HG03439 (cell line): ENCODE results near the gene RPP40.
"Not testable (repeated sequence)": the region's sequence is repeated elsewhere in the genome, so short reads cannot be mapped to it uniquely, and the experiment has no call there.

ENCODE experiments used
- ATAC-seq: cut with Tn5 transposase; IDR thresholded peaks from one replicate; pipeline ENCODE4 v1.9.1; 2021; ENCODE audit warnings: mild to moderate bottlenecking, moderate library complexity; ENCODE audit not compliant: unreplicated experiment

Gene RPP40

DNA sequence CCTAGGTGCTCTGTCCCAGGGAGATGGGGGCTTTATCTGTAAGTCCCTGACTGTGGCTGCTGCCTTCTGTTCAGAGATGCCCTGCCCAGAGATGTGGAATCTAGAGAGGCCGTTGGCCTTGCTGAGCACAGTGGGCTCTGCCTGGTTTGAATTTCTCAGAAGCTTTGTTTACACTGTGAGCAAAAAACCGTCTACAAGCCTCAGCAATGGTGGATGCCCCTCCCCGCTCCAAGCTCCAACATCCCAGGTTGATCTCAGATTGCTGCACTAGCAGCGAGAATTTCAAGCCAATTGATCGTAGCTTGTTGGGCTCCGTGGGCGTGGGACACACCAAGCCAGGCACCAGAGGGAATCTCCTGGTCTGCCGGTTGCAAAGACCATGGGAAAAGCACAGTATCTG, 16.3 kb upstream of the RPP40 start:
- no peak for ATAC-seq

DNA sequence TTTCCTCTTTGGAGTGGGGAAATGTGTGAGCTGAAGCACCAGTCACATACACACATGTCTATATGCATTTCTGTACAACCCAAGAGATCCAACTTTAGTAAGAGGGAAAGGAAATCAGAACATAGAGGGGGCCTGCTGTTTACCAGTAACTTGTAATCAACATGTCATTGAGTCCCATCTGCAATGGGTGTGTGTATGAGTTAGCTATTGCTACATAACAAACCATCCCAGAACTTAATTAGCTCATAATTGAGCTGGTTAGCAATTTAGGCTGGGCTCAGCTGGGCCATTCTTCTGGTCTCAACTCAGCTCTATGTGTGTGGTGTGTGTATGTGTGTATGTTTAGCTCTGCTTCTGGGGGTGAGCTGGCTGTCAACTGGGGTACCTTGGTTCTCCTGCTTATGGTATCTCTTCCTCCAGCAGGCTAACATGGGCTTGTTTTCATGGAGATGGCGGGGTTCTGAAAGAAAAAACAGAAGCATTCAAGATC, 10.3 kb upstream of the RPP40 start:
- ATAC-seq, result no peak

DNA sequence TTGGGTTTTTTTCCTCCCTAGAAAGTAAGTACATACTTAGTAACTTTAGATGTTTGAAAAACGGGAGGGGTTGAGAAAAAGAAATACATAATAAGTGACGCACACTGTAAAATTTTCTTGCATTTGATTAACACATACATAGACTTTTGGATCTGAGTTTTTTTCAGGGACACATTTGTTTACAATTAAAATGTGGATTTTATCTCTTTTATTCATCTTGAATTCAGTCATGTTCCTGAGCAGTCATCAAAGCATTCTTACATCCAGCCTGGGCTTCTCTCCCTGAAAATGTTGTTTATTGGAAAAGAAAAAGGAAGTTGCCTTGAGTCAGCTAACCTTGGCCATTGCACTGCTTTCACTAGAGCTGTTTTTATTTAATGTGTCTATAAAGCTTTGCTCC, 8.7 kb upstream of the RPP40 start:
- no peak for ATAC-seq

DNA sequence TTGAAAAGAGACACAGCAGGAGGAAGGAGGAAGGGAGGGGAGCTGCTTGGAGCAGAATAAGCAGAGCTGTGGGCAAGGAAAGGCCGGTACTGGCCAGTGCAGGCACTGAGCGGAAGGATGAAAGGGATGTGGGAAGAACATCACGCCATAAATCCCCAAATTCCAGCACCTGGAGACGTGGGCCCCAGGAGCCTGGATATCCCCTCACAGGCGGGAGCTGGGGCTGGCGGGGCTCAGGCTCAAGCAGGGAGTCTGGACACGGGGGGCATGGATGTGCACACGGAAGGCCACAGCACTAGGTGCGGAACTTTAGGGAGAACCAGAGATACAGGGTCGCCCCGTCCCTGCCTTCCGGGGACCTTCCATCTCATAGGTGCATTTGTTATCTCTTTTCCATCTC, 7.5 kb upstream of the RPP40 start:
- no peak for ATAC-seq

DNA sequence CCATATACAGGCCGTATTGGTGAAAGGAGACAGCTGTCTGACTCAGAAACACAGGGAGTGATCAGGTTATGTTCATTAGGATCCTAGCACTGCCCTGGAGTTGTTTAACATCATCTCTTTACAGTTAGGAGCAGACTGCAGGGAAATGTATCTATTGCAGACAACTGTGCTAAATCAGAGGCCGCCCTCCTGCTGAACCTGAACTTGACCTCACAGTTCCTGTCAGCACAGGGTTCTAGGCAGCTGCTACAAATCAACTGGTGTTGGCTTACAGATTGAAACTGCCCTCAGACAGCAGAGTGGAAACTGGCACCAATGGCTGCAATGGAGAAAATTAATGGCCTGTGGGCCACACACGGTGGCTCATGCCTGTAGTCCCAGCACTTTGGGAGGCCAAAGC, 3.7 kb upstream of the RPP40 start:
- no peak for ATAC-seq

DNA sequence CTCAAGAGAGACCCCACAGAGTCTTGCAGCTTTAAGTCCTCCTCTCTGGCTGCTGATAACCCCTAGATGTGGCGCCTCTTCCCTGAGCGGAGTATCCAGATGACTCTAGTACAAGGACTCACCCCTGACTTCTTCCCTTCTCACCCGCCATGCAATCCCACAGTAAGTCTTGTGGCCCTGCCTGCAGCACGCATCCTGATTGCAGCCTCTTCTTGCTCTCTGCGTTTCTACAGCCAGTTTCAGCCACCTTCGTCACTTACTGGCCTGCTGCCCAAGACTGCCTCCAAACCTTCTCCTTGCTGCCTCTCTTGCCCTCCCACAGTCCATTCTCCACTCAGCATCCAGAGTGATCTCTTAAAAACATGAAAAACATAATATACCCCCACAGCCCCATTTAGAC, 2.4 kb upstream of the RPP40 start:
- no peak for ATAC-seq

DNA sequence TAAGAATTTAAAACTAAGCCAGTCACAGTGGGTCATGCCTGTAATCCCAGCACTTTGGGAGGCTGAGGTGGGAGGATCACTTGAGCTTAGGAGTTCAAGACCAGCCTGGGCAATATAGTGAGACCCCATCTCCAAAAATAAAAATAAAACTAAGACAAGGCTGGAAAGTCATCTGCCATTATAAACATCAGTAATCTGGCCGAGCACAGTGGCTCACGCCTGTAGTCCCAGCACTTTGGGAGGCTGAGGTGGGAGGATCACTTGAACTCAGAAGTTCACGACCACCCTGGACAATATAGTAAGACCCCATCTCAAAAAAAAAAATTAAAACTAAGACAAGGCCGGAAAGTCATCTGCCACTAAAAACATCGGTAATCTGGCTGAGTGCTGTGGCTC, 1.2 kb upstream of the RPP40 start:
- ATAC-seq, result not testable (repeated sequence)

DNA sequence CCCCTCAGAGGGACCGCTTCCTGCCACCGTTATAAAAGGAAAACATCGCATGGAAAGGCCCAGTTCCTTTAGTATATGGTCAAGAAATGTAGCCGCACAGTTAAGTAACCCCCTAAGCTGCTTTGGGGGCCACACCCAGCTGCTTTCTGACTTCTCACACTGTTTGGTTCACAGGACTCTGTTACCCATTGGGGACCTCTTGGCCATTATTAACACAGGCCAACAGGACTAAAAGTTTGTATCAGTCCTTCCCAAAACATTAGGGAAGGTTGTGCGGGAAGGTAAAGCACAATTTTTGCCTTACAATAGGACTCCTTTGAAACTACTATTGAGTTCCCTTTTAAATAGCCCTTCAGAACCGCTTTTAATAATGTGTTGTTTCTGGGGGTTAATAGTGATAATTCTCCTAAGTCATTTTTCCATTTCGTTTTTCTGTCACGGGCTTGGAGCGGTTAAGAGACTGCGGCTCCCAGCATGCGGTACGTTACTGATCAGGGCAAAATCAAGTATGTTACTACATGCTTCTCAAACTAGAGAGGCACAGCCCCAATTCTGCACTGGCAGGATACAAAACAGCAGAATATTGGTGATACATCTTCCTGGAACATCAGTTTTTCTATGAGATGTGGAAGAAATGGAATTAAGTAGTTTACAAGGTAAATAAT, 668 bp upstream of the RPP40 start:
- no peak for ATAC-seq

DNA sequence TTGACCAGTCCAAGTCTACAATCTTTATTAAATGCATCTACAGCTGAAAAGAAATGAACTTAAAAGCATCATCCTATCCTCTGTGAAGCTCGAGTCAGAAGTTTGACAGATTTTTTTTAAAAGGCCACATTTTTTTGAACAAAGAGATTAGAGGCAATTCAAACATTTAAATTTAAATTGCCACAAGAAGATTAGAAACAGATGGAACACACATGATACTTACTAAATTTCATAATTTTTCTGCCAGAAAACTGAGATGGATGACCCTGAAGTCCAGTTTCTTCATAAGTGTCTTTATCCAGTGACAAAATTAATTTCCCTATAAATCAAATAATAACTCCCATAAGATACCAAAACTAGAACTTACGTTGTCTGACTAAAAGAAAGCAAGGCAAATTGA, 4.3 kb downstream of the RPP40 start:
- no peak for ATAC-seq

DNA sequence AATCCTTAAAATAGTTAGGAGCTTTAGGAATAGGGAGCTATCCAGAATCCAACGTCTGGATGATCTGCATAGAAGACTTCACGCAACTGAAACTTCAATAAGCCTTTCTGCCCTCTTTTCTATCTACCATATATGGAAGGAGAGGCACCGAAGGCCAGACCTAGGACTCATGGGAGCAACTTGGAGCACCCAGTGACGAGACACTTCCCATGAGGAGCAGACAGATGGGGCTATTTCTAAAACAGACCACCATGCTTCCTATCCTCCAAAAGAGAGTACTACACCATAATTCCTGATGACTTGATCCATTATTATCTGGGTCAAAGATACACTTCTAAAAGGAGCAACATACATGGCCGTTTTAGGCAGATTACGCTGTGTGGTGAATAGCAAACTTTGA, 6.0 kb downstream of the RPP40 start:
- no peak for ATAC-seq

DNA sequence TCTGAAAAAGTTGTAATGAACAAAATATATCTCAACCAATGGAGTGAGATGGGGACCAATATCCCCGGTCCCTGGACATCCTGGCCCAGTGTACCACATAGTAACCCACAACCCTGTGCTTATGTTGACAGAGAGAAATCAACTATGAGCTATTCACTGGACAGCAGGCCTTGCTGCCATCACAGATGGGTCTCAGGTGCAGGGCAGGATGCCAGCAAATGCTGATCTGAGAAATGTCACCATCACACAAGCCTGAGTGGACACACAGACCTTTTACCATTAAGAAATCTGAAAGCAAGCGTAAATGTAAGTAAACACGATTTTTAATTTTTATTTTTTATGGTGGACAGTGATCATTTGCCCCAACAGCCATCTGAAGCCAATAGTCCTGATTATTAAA, 9.1 kb downstream of the RPP40 start:
- no peak for ATAC-seq

DNA sequence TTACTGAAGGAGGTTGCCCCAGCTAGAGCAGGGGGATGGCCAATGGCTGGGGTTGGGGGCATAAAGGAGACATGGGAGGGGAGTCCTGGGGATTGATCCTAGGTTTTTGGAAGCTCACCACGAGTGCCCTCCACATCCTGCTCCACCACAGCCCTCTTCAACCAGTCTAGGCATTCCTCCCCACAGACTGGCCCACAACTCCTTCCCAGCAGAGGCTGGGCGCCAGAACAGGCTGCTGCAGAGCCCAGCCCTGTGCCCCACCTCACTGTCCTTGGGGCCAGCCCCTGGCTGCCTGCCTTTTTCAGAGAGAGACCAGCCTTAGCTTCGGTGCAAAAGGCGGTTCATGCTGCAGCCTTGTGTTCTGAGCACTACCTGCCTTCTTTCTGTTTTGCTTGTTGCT, 16.4 kb downstream of the RPP40 start:
- ATAC-seq, result no peak

DNA sequence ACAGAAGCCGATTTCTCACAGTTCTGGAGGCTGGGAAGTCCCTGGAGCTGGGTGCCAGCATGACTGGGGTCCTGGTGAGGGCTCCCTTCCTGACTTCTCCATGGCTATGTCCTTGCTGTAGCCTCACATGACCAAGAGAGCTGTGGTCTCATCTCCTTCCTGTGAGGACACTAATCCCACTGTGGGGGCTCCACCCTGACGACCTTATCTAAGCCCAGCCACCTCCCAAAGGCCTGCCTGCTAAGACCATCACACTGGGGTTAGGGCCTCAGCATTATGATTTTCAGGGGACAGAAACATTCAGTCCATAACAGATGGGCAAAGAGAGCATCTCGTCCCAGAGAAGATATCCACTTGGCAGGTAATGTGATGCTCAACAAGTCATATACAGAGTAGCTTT, 16.8 kb downstream of the RPP40 start:
- ATAC-seq, result no peak

DNA sequence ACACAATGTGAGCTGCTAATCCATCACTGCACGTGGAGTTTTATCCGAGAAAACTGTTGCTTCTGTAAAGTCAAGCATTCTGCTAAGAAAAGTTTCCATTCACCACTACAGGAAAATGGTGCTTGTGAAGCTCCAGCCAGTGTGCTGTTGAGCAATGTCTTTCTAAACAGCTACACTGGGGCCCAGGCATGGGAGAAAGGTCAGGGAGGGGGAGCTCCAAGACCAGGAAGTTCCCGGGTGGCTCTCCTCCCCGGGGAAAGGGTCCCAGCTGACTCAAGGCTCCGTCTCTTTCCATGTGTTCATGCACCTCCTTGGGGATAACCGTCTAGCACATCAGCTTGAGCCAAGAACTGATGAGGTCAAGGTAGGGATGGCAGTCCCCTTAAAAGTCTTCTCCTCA, 20.5 kb downstream of the RPP40 start:
- ATAC-seq, result no peak

DNA sequence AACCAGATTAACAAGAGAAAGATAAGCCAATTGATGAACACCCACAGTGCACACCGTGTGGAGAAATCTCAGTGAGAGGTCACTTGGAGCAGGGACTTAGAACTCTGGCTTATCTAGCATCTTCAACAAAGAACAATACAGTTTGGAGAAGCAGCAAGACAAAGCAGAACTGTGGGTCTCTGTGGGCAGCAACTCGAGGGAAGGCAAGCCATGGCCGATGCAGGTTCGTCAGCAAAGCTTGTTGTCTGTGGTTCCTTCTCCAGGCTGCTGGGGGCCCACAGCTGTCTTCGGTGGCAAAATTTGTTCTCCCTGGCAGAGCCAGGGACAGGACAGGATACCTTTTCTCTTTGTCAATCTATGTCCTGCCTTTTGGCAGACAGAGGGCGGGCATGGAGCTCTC, 22.1 kb downstream of the RPP40 start:
- no peak for ATAC-seq

DNA sequence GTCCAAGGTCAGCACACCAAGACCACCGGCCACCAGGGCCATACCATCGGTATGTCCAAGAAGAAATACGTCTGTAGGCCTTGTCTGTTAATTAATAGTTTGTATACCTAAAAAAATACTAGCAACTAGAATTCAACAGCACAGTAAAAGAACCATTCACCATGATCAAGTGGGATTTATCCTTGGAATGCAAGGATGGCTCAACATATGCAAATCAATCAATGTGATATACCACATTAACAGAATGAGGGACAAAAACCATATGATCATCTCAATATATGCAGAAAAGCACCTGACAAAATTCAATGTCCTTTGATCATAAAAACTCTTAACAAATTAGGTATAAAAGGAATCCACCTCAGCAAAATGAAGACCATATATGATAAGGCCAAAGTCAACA, 24.4 kb downstream of the RPP40 start:
- ATAC-seq, result no peak

DNA sequence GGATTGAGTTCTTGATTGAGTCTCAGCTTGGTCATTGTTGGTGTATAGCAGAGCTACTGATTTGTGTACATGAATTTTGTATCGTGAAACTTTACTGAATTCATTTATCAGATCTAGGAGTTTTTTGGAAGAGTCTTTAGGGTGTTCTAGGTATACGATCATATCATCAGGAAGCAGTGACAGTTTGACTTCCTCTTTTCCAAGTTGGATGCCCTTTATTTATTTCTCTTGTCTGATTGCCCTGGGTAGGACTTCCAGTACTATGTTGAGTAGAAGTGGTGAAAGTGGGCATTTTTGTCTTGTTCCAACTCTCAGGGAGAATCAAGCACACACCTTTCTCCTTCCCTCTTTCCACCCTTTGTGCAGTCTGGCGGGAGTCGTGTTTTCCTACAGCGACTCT, 26.4 kb downstream of the RPP40 start:
- ATAC-seq, result no peak

DNA sequence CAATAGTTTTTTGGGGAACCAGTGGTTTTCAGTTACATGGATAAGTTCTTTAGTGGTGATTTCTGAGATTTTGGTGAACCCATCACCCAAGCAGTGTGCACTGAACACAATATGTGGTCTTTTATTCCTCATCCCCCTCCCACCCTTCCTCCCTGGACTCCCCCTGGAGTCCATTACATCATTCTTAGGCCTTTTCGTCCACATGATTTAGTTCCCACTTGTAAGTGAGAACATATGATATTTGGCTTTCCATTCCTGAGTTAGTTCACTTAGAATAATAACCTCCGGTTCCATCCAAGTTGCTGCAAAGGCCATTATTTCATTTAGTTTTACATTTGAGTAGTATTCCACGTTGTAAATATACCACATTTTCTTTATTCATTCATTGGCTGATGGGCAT, 28.3 kb downstream of the RPP40 start:
- ATAC-seq, result no peak

DNA sequence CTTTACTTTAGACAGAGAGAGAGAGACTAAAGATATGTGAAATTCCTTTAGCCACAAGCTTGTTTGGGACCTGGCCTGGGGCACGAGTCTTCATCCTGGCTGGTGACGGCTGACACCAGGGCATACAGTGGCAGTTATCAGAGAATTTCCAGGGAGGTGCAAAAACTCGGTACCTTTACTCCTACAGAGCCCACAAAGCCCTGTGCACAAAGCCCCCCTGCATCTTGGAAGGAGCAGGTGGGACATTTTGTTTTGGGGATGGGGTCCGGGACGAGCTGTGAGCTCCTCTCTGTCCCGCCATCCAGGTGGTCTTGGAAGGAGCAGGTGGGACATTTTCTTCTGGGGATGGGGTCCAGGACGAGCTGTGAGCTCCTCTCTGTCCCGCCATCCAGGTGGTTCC, 28.9 kb downstream of the RPP40 start:
- ATAC-seq, result no peak

DNA sequence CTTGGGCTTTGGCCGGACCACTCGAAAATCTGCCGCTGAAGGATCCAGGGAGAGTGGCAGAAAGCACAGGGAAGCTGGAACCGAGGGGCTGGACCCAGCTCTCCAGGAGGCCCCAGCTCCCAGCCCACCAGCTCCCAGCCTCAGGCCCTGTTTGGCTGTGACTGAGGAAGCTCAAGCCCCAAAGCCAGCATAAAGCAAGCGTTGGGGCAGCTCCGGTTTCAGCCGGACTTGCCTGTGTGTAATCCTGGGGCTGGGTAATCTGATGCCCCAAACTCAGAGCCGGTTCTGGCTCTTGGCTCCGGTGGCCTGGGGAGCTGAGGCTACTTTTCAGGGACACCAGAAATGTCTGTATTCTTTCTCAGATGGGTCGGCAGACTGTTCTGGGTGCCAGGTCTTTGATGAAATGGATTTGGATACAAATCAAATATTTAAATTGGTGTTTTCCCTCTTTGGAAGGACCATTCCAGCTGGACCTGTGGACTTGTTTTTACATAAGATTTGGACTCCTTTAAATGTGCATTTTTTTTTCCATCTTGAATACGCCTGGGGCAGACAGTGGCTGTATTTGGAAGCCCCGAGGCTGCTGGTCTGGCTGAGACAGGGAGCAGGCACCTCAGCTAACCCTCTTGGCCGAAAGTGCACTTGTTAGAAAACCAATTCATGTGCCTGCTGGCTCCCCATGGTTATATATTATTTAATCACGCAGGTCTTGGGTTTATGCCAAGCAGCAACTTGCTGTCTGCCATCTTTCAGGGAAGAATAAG, 29.7 kb downstream of the RPP40 start:
- ATAC-seq, result no peak

DNA sequence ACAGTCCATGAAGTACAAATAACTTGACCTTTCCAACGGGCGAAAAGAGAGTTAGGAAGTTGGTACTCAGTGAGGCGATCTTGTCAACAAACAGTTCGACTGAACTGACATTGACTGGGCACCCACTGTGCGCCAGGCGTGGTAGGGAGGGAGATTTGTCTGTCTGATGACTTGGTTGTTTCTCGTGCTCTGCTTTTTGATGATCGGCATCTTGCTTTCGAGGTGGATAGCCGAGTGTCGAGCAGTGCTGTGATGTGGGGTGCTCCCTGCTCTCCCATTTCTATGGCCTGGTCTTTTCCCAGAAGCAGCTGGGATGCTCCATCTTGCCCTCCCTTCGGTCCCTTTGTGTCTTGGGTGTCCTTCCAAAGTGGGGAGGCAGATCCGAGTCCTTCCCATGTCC, 30.4 kb downstream of the RPP40 start:
- no peak for ATAC-seq

DNA sequence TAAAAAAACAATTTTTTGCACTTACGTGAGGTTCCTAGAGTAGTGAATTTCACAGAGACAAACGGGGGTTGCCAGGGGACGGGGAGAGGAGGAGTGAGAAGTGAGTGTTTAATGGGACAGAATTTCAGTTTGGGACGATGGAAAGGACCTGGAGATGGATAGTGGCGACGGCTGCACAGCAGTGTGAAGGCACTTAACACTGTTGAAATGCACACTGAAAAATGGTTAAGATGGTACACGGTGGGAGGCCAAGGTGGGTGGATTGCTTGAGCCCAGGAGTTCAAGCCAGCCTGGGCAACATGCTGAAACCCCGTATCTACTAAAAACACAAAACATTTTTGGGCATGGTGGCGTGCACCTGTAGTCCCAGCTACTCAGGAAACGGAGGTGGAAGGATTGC, 31.4 kb downstream of the RPP40 start:
- ATAC-seq, result no peak

DNA sequence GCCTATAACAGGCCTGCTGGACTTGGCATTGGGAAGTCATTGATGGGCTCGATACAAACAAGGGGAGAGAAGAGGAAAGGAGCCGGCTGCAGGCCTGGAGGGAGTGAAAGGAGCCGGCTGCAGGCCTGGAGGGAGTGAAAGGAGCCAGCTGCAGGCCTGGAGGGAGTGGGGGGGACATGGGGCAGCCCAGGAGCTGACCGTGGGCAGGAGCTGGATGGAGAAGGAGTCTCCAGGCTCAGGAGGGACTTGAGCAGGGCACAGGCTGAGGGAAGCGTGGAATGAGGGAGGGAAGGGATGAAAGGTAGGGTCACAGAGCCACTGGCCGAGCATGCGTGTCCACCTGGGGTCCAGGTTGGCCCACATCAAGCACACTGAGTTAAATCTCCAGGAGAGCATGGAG, 32.0 kb downstream of the RPP40 start:
- ATAC-seq, result no peak
